Thyroid gland (tissue), 4 donors: Measurements from ENCODE around the gene IGSF10. TPM values are rescaled to one million over a fixed set of nuclear protein-coding genes. Genes with fewer than 3 reads are reported as not detected.
A peak's percentile ranks its signal among the peaks of the same experiment; 100 is the strongest.

Source experiments
- DNase-seq, 2 donors: peaks; one replicate each; pipeline ENCODE4 v3.0.0-alpha.2; 2019
- H3K27ac ChIP-seq, 3 donors: fragments of 200-600 bp; sonication (generic); 1 replicate in 2 of 3; 2 replicates in 1 of 3; pipeline ENCODE4 v1.5.1; 2016 to 2019; ENCODE audit warnings: mild to moderate bottlenecking in 1 of 3, moderate library complexity in 1 of 3
- H3K27me3 ChIP-seq: fragments of 200-600 bp; sonication (generic); one replicate; pipeline ENCODE4 v1.5.1; 2019
- H3K36me3 ChIP-seq, 2 donors: fragments of 200-600 bp; sonication (generic); one replicate each; pipeline ENCODE4 v1.5.1; 2016 to 2019
- H3K4me1 ChIP-seq, 2 donors: fragments of 200-600 bp; sonication (generic); one replicate each; pipeline ENCODE4 v1.5.1; 2017 to 2019
- H3K4me3 ChIP-seq, 3 donors: fragments of 200-600 bp; sonication (generic); replicated peaks in 1 of 3; 1 replicate in 2 of 3; 2 replicates in 1 of 3; pipeline ENCODE4 v1.5.1; 2016; ENCODE audit warnings: mild to moderate bottlenecking in 1 of 3
- H3K9me3 ChIP-seq: fragments of 200-600 bp; sonication (generic); one replicate; pipeline ENCODE4 v1.5.1; 2017
- CTCF ChIP-seq, 6 experiments: fragments of 200-600 bp in 3 of 6; fragments of 450-650 bp in 3 of 6; sonication (generic) in 3 of 6; IDR thresholded peaks; one replicate each; pipeline ENCODE4 v1.5.1; 2016 to 2019; ENCODE audit warnings: antibody characterized with exemption in 6 of 6, mild to moderate bottlenecking in 2 of 6, inconsistent platforms in 1 of 6, moderate library complexity in 1 of 6
- POLR2A ChIP-seq, 2 donors: fragments of 450-650 bp; IDR thresholded peaks; one replicate each; pipeline ENCODE4 v1.6.1; 2017; ENCODE audit warnings: antibody characterized with exemption in 2 of 2, mild to moderate bottlenecking in 2 of 2, moderate library complexity in 1 of 2
- WGBS, 2 donors: methylation state at CpG; one replicate each; pipeline ENCODE4 v1.1.5; 2017; 5-methylcytosine and 5-hydroxymethylcytosine counted together
- intact Hi-C: fragments of 100-400 bp; cut with DNase I; formaldehyde crosslinking; loops from one replicate; pipeline ENCODE4 v1.15.1; 2023
- total RNA-seq, 4 donors: library from RNA; depleted of rRNA; stranded (reverse); fragments of >200 nt; gene quantifications; one replicate each; pipeline ENCODE4 v1.2.3, GENCODE V29; 2016

Gene IGSF10
- total RNA-seq, 4 donors from 2014 or later = 2.4 to 6.8 (median 5.8) TPM

DNA sequence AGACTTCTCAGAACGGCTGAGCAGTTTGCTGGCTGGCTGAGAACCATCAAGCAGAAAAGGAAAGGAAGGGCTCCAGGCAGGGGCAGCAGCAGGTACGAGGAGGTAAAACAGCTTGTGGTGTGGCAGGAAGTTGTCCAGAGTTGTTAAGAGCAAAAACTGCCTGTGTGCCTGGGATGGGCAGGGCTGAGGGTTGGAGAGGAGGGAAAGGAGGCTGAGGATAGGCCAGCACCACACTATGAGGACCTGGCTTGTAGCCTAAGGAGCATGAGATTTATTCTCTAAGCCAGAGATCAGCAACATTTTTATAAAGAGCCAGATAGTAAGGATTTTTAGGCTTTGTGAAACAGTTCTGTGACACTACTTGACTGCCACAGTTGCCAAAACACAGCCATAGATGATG, 8.0 kb downstream of the IGSF10 start:
- H3K9me3 ChIP-seq = no peaks in the 10 kb centered on the region

GRCh38 chr3:151452368-151452767, 8.5 kb downstream of the IGSF10 start:
- H3K4me3 ChIP-seq = no peak overlapping the region
- no peaks in the 10 kb centered on the region for H3K4me1 ChIP-seq
- no peaks in the 10 kb centered on the region for H3K9me3 ChIP-seq
- H3K27me3 ChIP-seq = no peaks in the 10 kb centered on the region
- intact Hi-C loops = no loop called here
- 0 to 97% methylated on average over 1 of the region's 1 CpG for WGBS, 2 donors
- TF ChIP-seq CTCF (IDR thresholded peaks at IDR 0.05) (no peak), POLR2A (IDR thresholded peaks at IDR 0.05) (no peak)
- no peak overlapping the region for H3K27ac ChIP-seq
- no peaks in the 10 kb centered on the region for H3K36me3 ChIP-seq
- DNase-seq = no peak

More for the DNA sequence above, 8.0 kb downstream of the IGSF10 start:
- H3K27ac ChIP-seq = no peak overlapping the region
- intact Hi-C loops = no loop called here
- no peaks in the 10 kb centered on the region for H3K4me1 ChIP-seq
- no peaks in the 10 kb centered on the region for H3K36me3 ChIP-seq
- H3K27me3 ChIP-seq = no peaks in the 10 kb centered on the region
- no peak overlapping the region for H3K4me3 ChIP-seq
- WGBS, 2 donors = 22 to 27% methylated on average over 2 of the region's 2 CpGs
- no peak for TF ChIP-seq POLR2A (IDR thresholded peaks at IDR 0.05)
- no peak for TF ChIP-seq CTCF (IDR thresholded peaks at IDR 0.05)
- DNase-seq = peak; percentile 9 to 24

- intact Hi-C loops = no loop called here
- DNase-seq = no peak
- Histone ChIP-seq H3K27me3 (no peaks in the 10 kb centered on the region), H3K9me3 (no peaks in the 10 kb centered on the region), H3K27ac (no peak overlapping the region), H3K4me3 (no peak overlapping the region), H3K36me3 (no peaks in the 10 kb centered on the region), H3K4me1 (no peaks in the 10 kb centered on the region)
- TF ChIP-seq CTCF (IDR thresholded peaks at IDR 0.05) = no peak
- TF ChIP-seq POLR2A (IDR thresholded peaks at IDR 0.05) = no peak
- 38 to 45% methylated on average over 3 of the region's 3 CpGs for WGBS, 2 donors
Observed at GRCh38 chr3:151446002-151446340, 14.9 kb downstream of the IGSF10 start.

GRCh38 chr3:151445273-151446001, 15.4 kb downstream of the IGSF10 start:
- Histone ChIP-seq H3K4me3 (no peak overlapping the region), H3K4me1 (no peaks in the 10 kb centered on the region), H3K27ac (no peak overlapping the region), H3K36me3 (no peaks in the 10 kb centered on the region), H3K9me3 (no peaks in the 10 kb centered on the region), H3K27me3 (no peaks in the 10 kb centered on the region)
- TF ChIP-seq POLR2A (IDR thresholded peaks at IDR 0.05) (no peak), CTCF (IDR thresholded peaks at IDR 0.05) (no peak)
- 68 to 77% methylated on average over 5 of the region's 5 CpGs for WGBS, 2 donors
- intact Hi-C loops = no loop called here
- DNase-seq = no peak

DNA sequence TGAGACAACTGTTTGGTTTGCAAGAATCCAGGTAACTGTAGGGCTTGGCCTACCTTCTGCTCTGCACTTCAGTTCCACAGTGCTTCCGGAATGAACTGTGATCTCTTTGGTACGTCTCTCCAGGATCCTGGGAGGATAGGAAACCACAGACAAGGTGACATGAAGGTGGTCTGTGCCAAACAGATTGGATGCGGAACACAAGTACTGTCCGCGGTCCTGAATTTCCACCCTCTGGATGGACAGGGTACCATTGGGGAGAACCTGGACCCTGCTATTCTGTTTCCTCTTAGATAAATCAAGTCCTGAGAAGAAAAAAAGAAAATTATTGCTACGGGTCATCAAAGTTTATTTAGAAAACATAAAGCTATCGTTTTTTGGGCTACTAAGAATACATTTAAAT, 17.3 kb downstream of the IGSF10 start:
- no peaks in the 10 kb centered on the region for H3K4me1 ChIP-seq
- H3K36me3 ChIP-seq = no peaks in the 10 kb centered on the region
- TF ChIP-seq POLR2A (IDR thresholded peaks at IDR 0.05) (no peak), CTCF (IDR thresholded peaks at IDR 0.05) (no peak)
- H3K4me3 ChIP-seq = no peak overlapping the region
- H3K27ac ChIP-seq = no peak overlapping the region
- 79 to 83% methylated on average over 7 of the region's 7 CpGs for WGBS, 2 donors
- no peak for DNase-seq
- intact Hi-C loops = loop anchor here (5.0 kb wide), 1 partner anchor 394 kb away; no protein-coding TSS in a partner anchor
- H3K9me3 ChIP-seq = no peaks in the 10 kb centered on the region
- no peaks in the 10 kb centered on the region for H3K27me3 ChIP-seq
